NCI-H1105 treated with DMSO at 0.1 percent for 48 hours (cell line): ENCODE data around the gene CBR4.
A peak's percentile ranks its signal among the peaks of the same experiment; 100 is the strongest.
"Not testable (repeated sequence)": the region's sequence is repeated elsewhere in the genome, so short reads cannot be mapped to it uniquely, and the experiment has no call there.

Experiments used
- DNase-seq: peaks from one replicate; lab custom pipeline; 2025; lab: John Stamatoyannopoulos, UW

CBR4 gene

DNA sequence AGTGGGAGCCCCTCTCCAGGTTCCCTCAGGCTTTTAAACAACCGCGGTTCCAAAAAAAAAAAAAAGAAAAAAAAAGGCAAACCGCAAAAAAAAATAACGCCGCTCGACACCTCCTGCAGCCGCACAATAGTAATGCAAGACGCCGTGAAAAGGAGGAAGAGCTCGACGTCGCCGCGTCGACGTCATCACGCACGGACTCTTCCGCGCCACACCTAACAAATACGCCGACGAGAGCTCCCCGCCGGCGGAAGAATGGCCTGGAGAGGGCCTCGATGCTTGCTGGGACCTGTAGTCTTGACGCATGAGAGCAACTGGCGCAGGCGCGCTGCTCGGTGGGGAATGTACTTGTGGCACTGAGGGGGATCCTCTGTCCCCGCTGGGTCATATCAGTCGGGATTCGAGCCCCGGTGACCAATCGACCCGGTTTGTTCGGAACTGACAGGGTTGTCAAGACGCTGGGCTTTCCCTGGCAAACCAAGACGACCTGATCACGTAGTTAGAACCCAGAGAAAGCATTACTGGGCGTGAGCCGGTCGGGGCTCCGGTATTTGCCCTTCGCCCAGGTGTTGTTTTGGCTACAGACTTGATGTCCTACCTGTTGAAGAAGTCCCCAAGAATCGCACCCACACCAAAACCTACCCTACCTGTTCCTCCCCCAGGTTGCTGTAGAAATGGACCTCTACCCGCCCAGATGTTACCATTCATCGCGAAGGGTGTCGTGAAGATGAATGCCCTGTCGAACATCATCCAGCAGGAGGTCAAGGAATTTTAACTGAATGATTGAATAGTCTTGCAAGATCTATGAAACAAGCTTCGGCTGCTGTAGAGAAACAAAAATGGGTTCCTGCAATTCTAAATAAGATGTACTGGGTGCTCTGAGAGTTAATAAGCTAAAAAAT lies at the start of gene CBR4:
Gene CBR4 (minus strand): TSS at position 131 of the 899 bp plus-strand sequence. CDS start 166 bp downstream, outside the sequence.
- DNase-seq: peak; percentile 91

DNA sequence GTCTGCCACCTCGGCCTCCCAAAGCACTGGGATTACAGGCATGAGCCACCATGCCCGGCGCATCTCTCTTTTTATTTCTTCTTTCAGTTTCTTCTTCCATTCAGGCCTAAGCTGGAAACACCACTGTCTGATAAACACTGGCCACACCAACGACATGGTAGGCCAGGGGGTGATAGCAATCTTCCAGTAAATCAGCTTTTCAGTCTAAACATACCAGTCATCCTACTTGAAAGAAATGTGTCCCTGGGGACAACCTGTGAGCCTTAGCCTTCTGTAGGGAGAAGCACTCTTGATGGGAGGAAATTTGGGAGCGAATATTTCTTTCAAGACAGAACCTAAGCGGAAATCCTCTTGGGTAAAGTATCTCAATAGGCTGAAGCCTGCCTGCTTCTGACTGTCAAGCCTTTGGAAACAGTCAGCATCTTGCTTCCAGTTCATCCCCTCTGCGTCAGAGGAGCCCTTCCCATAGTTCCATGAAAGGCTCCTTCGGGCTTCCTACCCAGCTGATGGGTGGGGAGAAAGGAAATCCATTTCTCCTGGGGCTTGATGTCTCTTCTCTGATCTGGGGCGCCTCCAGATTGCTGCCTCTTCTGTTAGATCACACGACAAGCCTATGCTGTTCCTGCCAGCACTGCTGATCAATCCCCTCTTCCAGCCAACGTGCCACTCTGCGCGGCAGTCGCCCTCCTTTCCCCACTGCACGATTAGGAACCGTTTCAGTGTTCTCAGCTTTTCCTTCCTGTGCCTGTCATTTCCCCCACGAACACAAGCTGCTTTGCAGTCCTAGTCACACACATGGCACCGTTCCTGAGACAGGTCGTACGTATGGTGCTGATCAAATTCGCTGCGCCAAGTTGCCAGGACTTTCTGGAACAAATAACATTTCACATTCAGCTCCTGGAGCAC lies 49.5 kb upstream of the CBR4 start:
- no peak for DNase-seq

DNA sequence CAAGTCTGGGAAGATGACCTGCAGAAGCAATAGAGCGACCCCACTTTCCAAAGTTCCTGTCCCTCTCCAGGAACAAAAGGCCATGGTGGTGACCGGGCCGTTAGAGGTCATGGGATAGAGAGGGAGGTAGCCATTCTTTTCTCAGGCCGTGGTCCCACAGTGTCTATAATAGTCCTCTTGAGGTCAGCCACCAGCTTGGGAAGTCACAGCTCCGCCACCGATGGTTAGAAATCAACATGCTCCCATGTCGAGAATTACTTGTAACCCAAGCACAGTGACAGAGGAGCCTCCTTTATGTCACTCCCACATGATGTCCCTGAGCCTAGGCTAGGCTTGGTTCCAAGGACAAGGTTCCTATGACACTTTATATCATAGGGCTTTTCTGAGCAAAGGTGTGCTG lies 48.3 kb upstream of the CBR4 start:
- DNase-seq: no peak

DNA sequence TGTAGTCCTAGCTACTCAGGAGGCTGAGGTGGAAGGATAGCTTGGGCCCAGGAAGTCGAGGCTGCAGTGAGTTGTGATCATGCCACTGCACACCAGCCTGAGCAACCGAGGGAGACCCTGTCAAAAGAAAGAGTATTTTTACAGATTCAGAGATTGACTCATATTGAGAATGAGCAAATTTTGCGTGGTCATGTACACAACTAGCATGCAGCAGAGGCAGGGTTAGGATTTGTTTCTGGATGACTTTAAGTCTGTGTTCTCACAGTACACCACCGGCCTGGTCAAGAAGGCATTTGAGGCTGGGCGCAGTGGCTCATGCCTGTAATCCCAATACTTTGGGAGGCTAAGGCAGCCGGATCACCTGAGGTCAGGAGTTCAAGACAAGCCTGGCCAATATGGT lies 44.8 kb upstream of the CBR4 start:
- DNase-seq: no peak

DNA sequence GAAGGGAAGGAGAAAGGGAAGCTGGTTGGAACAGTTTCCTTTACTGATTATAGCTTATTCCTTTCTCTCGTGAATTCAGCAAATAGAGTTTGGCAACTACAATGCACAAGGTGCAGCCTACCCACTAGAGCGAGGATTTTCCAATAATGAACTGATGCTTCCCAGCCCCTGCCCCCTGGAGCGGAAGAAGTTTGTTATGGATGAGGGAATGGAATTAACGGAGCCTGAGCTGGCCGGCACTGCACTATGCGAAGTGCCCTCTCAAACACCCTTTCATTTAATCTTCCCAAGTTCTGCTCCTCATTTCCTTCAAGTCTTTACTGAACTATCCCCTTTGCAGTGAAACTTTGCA lies 42.5 kb upstream of the CBR4 start:
- no peak for DNase-seq

DNA sequence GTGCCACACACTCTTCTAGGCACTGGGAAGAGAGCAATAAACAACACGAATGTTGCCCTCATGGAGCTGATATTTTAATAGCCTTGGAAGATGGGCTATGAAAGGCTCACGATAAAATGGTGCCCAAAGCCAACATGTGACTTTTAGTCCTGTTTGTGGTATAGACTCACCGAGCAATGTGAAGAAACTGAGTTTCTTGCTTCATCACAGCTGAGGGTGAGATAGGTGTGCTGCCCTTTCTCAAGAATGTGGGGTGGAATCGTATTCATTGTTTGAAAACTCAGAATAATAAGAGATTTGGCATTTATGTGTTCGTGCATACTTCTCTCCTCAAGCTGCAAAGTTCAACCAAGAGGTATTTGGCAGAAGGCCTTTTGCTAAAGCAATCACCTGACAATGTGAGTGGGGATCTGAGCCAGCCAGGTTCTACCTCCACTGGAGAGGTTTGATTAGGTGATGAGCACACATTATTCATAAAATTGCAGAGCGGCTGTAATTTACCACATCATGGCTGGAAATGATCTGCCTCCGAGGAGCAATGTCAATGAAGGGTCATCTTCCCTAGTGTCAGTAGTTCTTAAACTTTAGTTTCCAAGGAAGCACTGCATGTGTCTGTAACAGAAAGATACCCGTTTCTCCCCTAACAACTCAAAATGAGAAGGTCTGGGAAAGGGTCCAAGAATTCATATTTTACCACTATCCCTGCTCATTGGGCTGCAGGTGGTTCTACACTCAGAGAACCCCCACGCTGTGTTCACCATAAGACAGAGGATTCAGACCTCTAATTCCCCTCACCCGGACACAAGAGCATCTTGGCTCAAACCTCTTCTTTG lies 41.9 kb upstream of the CBR4 start:
- no peak for DNase-seq

DNA sequence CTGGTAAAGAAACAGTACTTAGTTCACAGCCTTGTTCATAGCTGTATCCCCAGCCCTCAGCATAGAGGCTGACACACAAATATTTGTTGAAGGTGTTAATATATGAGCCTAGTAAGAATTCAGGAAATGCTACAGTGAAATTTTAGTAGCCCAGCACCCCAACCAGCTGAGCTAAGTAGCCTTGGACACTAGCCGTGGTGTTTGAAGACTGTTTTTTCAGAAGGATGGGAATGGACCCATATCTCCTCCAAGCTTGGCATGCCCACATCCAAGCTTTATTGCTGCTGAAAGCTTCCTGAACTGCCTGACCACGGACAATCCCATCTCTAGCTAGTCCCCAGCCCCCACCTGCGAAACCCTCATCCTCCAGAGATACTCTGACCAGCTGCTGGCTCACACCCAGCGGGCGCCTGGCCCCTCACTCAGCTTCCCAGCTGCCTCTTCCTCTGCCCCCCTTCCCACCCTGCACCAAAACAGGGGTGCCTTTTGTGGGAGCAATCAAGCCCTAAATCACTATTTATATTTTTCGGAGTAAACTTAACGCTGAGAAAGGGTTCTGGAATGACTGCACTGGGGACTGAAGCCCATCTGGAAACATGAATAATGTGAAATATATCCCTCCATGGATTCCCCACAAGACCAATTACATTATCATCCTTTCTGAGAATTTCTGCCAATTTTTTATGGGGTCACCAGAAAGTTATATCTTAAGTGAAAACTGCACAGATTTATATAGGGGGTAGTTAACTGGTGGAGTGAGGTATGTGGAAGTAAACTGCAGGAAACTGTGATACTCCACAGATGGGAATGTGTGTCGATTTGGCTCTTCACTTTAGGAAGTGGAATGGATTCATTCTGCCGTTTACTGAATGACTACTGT lies 41.1 kb upstream of the CBR4 start:
- DNase-seq: no peak

DNA sequence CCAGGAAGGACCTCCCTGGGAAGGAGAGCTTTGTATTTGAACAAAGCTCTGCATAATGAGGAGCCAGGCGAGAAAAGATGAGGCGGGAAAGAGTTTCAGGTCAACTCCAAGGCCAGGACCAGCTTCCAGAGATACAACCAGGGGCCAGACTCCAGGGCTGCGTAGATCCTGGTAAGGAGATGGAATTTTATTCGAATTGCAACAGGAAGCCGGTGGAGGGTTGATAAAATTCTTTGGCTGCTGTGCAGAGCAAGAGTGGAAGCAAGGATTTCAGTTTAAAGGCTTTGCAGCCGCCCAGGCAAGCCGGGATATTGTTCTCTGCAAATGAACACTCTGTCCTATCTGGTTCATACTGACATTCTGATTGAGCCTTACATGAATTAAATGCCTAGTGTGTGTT lies 40.2 kb upstream of the CBR4 start:
- no peak for DNase-seq

DNA sequence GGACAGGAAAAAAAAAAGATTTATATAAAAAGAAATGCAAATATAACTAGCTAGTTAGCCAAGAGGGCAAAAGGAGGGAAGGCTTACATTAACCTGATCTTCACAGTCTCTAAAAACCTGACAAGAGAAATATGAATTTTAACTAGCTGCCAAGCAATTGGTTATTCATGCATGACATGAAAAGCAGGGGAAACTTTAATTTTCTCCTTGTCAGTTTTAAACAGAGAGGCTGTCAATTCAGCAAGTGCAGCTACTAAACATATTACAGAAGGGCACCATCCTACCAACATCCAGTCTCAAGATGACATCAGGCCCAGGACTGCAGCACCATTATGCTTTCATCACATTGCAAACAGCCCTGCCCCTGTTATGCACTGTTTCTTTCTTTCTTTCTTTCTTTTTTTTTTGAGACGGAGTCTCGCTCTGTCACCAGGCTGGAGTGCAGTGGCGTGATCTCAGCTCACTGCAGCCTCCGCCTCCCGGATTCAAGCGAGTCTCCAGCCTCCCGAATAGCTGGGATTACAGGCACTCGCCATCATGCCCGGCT lies 38.9 kb upstream of the CBR4 start:
- DNase-seq: no peak

DNA sequence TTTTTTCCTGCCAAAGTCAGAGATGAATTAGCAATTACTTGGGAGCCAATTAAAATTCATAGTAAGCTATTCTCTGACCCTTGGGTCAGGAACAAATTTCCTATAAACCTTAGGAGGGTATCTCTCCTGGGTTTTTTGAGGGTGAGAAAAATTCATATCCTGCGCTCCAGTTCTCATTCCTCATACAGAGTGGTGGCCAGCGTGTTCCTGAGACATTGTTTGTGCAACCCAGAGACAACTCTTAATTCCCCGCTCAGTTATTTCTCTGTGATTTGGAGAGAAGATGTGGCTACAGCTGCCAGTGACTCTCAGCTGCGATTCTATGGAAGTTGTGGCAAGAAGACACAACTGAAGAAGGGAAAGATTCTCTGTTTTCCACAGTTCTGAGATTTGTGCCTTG lies 37.9 kb upstream of the CBR4 start:
- no peak for DNase-seq

DNA sequence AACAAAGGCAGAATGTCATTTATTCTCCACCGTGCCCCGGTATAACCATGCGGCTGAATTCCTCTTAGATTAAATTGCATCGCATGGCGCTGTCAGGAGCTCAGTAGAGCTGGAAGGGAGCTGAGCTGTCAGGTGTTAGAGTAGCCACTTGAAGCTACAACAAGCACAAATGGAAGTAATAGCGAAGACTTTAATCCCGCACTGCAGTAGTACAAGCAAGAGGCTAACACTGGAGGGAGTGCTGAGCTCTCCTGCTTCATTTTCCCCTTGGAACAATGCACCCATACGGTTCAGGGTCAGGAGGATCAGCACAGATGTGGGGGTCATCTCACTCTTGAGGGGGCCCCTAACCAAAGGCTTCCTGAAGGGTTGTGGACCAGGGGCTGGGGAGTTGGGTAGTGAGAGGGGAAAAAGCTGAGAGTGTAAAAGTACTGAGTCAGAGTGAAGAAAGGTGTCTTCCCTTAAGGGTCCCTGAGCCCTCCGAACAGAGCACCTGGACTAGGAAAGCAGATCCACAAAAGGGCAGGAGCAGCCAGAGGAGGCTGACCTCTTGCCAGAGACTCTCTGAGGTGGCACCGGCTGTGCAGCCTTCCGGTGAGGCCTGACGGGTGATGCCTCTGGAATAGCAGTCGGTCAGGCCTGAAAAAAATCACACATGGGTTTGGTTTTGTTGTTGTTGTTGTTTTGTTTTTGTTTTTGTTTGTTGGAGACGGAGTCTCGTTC lies 36.0 kb upstream of the CBR4 start:
- no peak for DNase-seq

DNA sequence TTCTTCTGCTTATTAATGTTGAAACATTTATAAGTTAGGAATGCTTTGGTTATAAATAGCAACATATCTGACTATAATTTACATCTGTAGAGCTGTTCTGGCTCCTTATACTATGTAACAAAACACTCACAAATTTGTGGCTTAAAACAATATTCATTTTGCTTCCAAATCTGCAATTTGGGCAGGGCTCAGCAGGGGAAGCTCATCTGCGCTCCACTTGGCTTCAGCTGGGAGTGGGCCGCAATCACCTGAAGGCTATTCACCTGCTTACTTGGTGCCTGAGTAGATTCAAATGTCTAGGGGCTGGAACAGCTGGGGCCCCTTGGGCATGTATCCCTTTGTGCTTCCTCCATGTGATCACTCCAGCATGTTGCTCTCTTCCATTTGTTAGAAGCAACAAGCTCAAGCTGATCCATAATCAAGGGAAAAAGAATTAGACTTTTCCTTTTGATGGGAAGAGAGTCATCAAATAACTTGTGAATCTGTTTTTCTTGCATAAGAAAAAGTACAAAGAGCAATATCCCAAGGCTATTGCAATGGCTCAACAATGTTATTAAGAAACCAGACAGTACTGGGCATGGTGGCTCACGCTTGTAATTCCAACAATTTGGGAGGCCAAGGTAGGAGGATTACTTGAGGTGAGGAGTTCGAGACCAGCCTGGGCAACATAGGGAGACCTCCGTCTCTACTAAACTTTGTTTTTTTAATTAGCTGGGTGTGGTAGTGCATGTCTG lies 34.8 kb upstream of the CBR4 start:
- no peak for DNase-seq

DNA sequence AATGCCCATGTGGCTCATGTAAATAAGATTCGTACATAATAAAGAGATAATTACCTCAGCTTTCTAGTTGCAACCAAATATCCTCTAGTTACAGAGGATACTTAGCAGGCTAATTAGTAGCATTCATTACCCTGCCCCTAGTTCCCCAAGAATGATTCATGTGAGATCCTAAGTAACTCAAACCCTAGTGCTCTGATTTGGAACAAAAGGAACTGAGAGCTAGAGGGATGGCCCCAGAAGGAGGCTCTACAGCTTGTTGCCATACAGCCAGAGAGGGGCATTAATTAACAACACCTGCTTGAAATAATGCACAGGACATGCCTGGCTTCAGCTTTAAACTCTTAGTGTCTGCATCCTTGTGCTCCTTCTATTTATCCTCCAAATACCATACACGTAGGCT lies 32.6 kb upstream of the CBR4 start:
- peak; percentile 51 for DNase-seq

DNA sequence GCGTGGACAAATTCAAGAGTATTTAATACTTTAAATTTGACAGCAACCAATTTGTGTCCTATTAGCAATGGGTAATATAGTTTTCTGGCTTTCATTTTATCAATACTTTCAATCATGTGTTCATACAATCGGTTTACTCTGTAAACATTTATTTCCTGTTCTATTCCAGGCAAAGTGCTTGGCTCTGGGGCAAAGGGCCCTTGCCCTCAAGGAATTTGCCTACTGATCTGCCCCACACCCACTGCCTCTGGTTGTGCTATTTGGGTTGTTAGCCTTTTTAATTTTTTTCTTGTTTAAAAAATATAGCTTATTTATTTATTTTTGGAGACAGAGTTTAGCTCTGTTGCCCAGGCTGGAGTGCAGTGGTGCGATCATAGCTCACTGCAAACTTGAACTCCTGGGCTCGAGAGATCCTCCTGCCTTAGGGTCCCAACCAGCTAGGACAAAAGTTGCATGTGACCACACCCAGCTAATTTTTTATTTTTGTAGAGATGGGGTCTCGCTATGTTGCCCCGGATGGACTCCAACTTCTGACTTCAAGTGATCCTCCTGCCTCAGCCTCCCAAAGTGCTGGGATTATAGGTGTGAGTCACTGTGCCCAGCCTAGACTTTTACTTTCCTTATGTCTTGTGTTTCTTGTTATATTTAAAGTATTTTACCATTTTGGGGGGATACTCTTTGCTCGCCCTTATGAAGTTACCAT lies 30.7 kb upstream of the CBR4 start:
- no peak for DNase-seq

DNA sequence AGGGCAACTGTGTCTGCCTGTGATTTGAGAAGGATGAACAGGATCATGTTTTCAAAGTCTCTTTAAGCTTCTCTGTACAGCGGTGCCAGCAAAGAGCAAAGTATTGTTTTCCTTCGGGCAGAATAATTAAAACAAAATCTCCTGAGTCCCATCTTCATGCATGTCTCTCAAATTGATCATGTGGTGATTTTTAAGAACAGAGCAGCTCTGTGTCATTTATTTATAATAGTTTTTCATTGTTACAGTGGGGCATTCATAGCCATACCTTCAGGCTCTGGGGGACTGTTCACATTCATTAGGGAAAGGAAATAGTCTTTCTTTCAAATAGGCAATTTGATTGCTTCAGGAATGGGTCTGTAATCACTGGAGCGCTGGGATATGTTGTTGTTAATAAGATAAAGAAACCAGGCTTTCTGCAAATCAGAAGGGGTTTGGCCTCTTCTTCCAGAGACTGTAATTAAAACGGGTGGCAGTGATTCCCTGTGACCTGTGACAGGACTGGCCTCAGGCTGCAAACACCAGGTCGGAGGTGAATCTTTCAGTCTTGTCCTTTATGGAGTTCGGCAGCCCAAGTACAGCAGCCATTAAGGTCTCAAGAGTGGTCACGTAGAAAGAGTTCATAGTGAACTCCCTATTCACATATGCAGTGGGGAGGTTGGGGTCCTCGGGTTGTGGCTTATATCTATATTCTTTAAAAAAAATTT lies 29.3 kb upstream of the CBR4 start:
- DNase-seq: no peak

DNA sequence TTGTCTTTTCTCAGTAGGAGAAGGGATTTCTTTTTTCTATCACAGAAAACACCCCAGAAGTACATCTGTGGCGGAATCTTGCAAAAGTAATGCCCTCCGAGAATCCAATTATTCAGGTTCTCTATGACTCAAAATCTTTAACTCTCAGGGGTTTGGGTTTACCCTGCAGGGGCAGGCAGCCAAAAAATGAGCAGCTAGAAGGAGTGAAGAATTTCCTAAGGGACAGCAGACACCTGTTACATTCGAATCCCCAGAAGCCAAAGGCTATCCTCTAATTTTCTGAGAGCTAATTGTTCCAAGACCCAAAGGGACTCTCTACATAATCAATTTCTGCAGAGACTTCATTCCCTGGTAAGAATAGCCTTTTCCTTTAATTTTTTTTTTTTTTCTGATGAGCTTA lies 27.5 kb upstream of the CBR4 start:
- no peak for DNase-seq

DNA sequence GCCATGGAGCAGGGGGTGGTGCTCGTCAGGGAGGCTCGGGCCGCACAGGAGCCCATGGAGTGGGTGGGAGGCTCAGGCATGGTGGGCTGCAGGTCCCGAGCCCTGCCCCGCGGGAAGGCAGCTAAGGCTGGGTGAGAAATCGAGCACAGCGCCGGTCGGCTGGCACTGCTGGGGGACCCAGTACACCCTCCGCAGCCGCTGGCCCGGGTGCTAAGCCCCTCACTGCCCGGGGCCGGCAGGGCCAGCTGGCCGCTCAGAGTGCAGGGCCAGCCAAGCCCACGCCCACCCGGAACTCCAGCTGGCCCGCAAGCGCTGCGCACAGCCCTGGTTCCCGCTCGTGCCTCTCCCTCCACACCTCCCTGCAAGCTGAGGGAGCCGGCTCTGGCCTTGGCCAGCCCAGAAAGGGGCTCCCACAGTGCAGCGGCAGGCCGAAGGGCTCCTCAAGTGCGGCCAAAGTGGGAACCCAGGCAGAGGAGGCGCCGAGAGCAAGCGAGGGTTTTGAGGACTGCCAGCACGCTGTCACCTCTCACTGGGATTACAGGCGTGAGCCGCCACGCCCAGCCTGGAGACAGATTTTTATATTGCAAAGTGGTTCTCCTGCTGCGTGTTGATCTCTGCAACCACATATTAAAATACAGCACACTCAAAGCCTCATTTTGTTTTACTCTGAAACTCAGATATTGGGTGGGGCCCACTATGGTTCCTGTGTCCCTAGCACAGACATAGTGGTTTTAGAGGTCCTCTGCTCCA lies 26.0 kb upstream of the CBR4 start:
- DNase-seq: not testable (repeated sequence)
